SK-N-SH (cell line): ENCODE results near the gene KRT4.

Source experiments
- EZH2phosphoT487 ChIP-seq: fragments of 200-600 bp; sonication (generic); IDR thresholded peaks from 2 replicates; pipeline ENCODE4 v1.6.1; 2017; ENCODE audit warnings: low read depth, mixed run types, mild to moderate bottlenecking, antibody characterized with exemption, moderate library complexity, borderline replicate concordance
- RFX5 ChIP-seq: IDR thresholded peaks from 2 replicates; pipeline ENCODE4 v1.6.1; 2012; ENCODE audit warnings: mild to moderate bottlenecking, improper control_type of control experiment, low read length
- SMC3 ChIP-seq: IDR thresholded peaks from 2 replicates; pipeline ENCODE4 v1.6.1; 2012; ENCODE audit warnings: low read depth, low read length, improper control_type of control experiment

DNA sequence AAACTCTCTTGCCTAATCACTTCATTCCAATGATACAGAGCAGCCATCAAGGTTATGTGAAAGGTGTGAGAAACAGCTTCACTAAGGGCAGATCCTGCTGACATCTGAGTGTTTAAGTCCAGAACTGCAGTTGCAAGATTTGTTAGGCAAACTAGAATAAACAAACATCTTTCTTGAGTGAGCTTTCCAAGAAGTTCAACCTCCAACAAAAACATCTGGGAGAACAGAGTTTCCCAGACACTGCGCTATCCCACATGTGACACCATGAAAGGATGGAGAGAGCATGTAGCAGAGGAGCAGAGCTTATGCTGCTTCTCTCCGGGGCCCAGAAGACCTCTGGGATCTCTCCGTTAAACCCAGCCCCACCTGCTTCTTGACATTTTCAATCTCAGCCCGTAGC lies 42.4 kb downstream of the KRT4 start:
- no peak for TF ChIP-seq RFX5
- TF ChIP-seq SMC3: no peak
- no peak for TF ChIP-seq EZH2phosphoT487
